ENCODE measurements around the gene LPAR2. TPM values are rescaled to one million over a fixed set of nuclear protein-coding genes. Genes with fewer than 3 reads are reported as not detected.

LPAR2 gene
- polyA plus RNA-seq, 3 donors, result 1.9 to 108 (median 2.2) TPM

DNA sequence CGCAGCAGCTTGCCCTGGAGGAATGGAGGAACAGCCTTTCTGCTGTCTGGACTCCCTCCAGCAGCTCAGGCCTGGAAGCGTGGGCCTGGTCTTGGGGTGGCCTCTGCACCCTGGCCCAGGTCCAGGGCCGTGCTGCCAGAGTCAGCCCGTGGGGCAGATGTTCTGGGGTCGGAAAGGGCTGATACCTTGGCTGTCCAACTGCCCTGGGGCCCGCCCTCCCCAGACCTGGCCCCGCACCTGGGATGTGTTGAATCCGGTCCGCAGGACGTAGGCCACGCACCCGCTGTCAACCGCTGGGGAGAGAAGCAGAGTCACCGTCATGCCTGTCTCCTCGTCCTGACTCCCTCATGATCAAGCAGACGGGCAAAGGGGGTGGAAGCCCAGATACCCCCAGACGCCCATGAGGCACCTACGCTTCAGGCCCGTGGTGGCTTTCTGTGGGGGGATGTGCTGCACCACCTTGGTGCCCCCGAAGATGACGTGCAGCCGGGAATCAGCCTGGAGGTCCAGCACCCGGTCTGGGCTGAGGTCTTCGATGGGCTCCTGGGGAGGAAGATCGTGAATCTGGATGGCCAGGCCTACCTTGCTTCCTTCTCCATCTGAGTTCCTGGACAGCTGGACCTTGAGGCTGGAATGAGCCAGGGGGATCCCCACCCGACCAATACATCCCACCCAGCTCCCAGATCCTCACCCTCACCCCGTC lies 27.8 kb upstream of the LPAR2 start:
- H3K27me3 ChIP-seq (ENCODE audit: control insufficient read depth in 2 of 2, insufficient read depth in 2 of 2, low read length in 2 of 2), result no peaks in the 10 kb centered on the region
- peaks cover 0 to 10% (median 0%) of the 10 kb centered on the region in 3 donors for H3K27me3 Mint-ChIP-seq (ENCODE audit: low read depth in 3 of 3)
- no peak overlapping the region for H2AFZ ChIP-seq (ENCODE audit: insufficient read depth, low read depth, low read length, poor library complexity, severe bottlenecking)
- TF ChIP-seq, protein P1, sequence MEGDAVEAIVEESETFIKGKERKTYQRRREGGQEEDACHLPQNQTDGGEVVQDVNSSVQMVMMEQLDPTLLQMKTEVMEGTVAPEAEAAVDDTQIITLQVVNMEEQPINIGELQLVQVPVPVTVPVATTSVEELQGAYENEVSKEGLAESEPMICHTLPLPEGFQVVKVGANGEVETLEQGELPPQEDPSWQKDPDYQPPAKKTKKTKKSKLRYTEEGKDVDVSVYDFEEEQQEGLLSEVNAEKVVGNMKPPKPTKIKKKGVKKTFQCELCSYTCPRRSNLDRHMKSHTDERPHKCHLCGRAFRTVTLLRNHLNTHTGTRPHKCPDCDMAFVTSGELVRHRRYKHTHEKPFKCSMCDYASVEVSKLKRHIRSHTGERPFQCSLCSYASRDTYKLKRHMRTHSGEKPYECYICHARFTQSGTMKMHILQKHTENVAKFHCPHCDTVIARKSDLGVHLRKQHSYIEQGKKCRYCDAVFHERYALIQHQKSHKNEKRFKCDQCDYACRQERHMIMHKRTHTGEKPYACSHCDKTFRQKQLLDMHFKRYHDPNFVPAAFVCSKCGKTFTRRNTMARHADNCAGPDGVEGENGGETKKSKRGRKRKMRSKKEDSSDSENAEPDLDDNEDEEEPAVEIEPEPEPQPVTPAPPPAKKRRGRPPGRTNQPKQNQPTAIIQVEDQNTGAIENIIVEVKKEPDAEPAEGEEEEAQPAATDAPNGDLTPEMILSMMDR (IDR thresholded peaks at IDR 0.05), result no peak
- no peak overlapping the region for H3K4me3 ChIP-seq (replicated peaks in 1 of 3; ENCODE audit: low read depth in 2 of 3, low read length in 3 of 3)
- peaks cover 91 to 93% of the 10 kb centered on the region in 2 donors for H3K36me3 ChIP-seq (replicated peaks in 1 of 2; ENCODE audit: control insufficient read depth in 1 of 2, insufficient read depth in 2 of 2, low read length in 2 of 2)
- no peak overlapping the region for H3K4me3 Mint-ChIP-seq
- H3K9me3 ChIP-seq (replicated peaks in 1 of 2; ENCODE audit: control insufficient read depth in 1 of 2, insufficient read depth in 1 of 2, low read length in 2 of 2), result no peaks in the 10 kb centered on the region
- peaks cover 24% of the 10 kb centered on the region for H3K79me2 ChIP-seq (ENCODE audit: insufficient read depth, low read length)
- no peaks in the 10 kb centered on the region for H3K9me3 Mint-ChIP-seq
- H3K27ac Mint-ChIP-seq, result peak overlapping the region in 4 of 7 donors; percentile 42 to 55 (median 48)
- no peaks in the 10 kb centered on the region for H3K4me1 Mint-ChIP-seq
- intact Hi-C loops (cut with micrococcal nuclease), result no loop called here
- H3K4me1 ChIP-seq (ENCODE audit: control insufficient read depth in 1 of 2, insufficient read depth in 2 of 2, low read length in 2 of 2), result no peaks in the 10 kb centered on the region
- no peak overlapping the region for H3K27ac ChIP-seq (ENCODE audit: low read depth in 1 of 2, low read length in 2 of 2)
- peaks cover 9% of the 10 kb centered on the region for H4K20me1 ChIP-seq (ENCODE audit: insufficient read depth, low read length)
- no peak overlapping the region for H3K4me2 ChIP-seq (replicated peaks; ENCODE audit: extremely low read depth, low read length, poor library complexity, severe bottlenecking)
- WGBS (ENCODE audit: insufficient coverage), result 98% methylated on average over 24 of the region's 27 CpGs
- peaks cover 84 to 93% of the 10 kb centered on the region in 2 donors for H3K36me3 Mint-ChIP-seq
- no peak for DNase-seq
- H3K9ac ChIP-seq (ENCODE audit: insufficient read depth, low read length, poor library complexity, severe bottlenecking), result no peak overlapping the region

- Histone ChIP-seq H3K4me2 (replicated peaks; ENCODE audit: extremely low read depth, low read length, poor library complexity, severe bottlenecking) (no peak overlapping the region), H3K36me3 (replicated peaks in 1 of 2; ENCODE audit: control insufficient read depth in 1 of 2, insufficient read depth in 2 of 2, low read length in 2 of 2) (peaks cover 98 to 99% of the 10 kb centered on the region in 2 donors), H3K79me2 (ENCODE audit: insufficient read depth, low read length) (peaks cover 18% of the 10 kb centered on the region), H3K27me3 (ENCODE audit: control insufficient read depth in 2 of 2, insufficient read depth in 2 of 2, low read length in 2 of 2) (no peaks in the 10 kb centered on the region), H3K9me3 (replicated peaks in 1 of 2; ENCODE audit: control insufficient read depth in 1 of 2, insufficient read depth in 1 of 2, low read length in 2 of 2) (no peaks in the 10 kb centered on the region), H2AFZ (ENCODE audit: insufficient read depth, low read depth, low read length, poor library complexity, severe bottlenecking) (no peak overlapping the region), H3K27ac (ENCODE audit: low read depth in 1 of 2, low read length in 2 of 2) (no peak overlapping the region), H3K4me1 (ENCODE audit: control insufficient read depth in 1 of 2, insufficient read depth in 2 of 2, low read length in 2 of 2) (no peaks in the 10 kb centered on the region), H3K4me3 (replicated peaks in 1 of 3; ENCODE audit: low read depth in 2 of 3, low read length in 3 of 3) (no peak overlapping the region), H3K9ac (ENCODE audit: insufficient read depth, low read length, poor library complexity, severe bottlenecking) (no peak overlapping the region), H4K20me1 (ENCODE audit: insufficient read depth, low read length) (peaks cover 12% of the 10 kb centered on the region)
- Mint-ChIP-seq H3K4me3 (no peak overlapping the region), H3K36me3 (peaks cover 91 to 98% of the 10 kb centered on the region in 2 donors), H3K4me1 (no peaks in the 10 kb centered on the region), H3K27me3 (ENCODE audit: low read depth in 3 of 3) (peaks cover 0 to 10% (median 0%) of the 10 kb centered on the region in 3 donors), H3K27ac (peak overlapping the region in 1 of 7 donors; percentile 40), H3K9me3 (no peaks in the 10 kb centered on the region)
- TF ChIP-seq, protein P1 (IDR thresholded peaks at IDR 0.05), result no peak
- DNase-seq, result peak in 1 of 3 donors; percentile 3
- intact Hi-C loops (cut with micrococcal nuclease), result no loop called here
- WGBS (ENCODE audit: insufficient coverage), result 95% methylated on average over 16 of the region's 22 CpGs
Measured at GRCh38 chr19:19655051-19655594, 27.1 kb upstream of the LPAR2 start.
